GF-D8 (cell line): Measurements from ENCODE around the gene SYTL2.

Experiments used
- DNase-seq: peaks from one replicate; lab custom pipeline; 2025; lab: John Stamatoyannopoulos, UW

SYTL2 gene

GRCh38 chr11:85725510-85726258 lies 85.3 kb downstream of the SYTL2 start:
- DNase-seq: no peak

DNA sequence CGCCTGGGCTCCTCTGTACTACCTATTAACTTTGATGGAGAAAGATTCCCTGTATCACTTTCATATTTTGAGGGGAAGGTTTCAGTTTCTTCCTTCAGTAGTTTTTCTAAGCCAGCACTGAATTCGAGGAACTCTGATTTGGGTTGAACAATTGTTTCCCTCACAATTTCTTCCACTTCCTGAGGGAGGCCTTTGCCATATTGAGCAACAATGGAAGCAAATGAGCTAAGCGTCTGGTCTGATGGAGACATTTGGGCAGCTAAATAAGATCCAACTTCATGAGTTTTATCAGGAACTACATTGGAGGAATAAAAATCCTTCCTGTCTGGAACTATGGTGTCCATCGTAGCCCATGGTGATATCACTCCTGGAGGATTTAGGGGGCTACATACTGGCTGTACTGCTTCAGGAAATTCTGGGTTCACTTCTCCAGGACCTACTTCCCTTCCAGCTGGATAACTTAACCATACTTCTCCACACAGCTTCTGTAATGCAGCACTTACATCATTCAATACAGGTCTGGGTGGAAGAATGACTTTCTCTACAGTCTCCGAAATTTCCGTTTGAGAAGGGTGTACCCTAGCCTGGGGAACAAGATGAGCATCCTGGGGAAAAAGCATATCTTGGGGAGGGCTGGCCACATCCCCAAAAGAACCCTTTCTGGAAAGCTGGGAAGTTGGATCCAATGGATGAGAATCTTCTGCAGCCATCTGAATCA lies 86.0 kb downstream of the SYTL2 start:
- DNase-seq: no peak

DNA sequence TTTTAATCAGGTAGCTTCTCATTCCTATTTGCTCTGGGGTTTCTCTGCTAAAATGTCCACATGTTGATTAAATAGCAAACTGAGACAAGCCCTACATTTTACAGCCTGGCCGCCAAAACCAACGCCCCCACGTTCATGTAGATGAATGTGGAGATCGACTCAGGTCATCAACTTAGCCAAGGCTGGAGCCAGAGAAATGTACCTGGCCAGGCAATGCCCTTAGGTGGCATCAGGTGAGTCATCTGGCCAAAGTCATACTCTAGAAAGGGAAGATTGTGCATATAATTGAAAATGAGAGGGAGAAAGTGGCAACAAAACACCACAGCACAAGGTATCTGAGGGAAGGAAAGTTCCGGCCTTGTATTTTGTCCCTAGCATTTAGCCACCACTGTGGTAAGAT lies 87.9 kb downstream of the SYTL2 start:
- DNase-seq: no peak

DNA sequence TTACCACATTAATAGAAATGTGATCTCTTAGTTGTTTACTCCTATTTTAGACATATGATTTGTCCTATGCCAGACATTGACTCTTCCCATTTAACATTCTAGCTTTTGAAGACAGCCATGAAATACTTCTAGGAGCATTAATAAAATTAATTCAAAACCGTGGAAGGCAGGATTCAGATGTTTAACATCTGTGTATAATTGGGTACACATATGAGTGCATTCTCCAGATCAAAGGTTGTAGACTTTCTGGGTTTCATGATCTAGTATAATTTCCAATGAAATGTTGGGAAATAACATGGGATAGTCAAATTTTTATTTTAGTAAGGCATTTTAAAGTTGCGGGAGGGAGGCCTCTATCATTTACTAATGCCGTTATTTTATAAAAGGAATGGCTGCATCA lies 89.8 kb downstream of the SYTL2 start:
- DNase-seq: no peak

GRCh38 chr11:85718991-85719807 lies 91.7 kb downstream of the SYTL2 start:
- DNase-seq: no peak

GRCh38 chr11:85718126-85718943 lies 92.6 kb downstream of the SYTL2 start:
- no peak for DNase-seq

DNA sequence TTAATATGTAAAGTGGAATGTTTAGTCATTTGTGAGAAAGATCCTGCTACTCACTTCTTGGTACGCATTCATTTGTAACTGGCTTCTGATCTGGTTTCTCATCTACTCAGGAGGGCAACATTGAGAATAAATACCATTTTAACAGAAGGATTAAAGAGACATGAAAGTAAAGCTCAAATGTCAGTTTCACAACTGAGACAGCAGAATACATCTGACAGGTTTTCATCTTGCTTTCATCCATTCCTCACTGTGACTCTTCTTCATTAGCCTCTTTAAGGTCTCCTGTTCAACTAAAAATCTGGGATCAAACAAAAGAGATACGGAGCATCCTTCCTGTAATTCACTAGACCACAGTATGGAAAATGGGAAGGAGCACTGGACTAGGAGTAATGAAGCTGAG lies 93.5 kb downstream of the SYTL2 start:
- no peak for DNase-seq

- DNase-seq: no peak
Measured at GRCh38 chr11:85712953-85713352, 98.0 kb downstream of the SYTL2 start.

DNA sequence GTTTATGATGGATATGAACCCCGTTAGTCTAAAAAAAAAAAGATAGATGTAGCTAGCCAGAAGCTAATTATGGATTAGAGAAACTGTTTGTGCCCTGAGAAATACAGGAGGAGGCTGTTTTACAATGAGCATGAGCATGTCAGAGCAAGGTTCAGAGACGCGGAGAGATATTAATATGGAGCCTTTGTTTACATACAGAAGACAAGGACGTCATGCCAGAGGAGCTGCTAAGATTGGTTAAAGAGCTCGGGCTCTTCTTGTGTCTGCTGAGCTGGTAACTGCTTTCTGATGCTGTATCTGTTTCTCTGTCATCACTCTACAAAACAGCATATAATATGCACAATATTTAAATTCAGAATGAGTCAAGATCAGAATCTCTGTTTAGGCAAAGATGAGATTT lies 100.0 kb downstream of the SYTL2 start:
- DNase-seq: no peak

GRCh38 chr11:85709941-85710702 lies 100.8 kb downstream of the SYTL2 start:
- no peak for DNase-seq

DNA sequence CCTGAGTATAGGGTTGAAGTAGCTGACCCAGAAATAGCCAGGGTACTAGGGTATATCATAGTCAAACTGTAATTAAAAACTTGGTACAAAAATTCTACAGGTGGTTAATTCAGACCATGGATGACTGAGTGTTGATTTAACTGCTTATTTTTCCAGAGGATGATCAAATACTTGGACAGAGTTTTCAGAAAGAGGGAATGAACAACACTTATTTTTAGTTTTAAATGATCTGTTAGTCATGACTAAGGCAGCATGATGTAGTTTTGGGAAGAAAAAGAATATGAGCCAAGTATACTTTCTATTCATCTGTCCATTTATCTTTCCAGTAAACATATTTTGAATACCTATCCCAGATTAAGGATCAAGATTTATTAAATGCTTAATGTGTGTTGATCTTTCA lies 105.1 kb downstream of the SYTL2 start:
- no peak for DNase-seq

DNA sequence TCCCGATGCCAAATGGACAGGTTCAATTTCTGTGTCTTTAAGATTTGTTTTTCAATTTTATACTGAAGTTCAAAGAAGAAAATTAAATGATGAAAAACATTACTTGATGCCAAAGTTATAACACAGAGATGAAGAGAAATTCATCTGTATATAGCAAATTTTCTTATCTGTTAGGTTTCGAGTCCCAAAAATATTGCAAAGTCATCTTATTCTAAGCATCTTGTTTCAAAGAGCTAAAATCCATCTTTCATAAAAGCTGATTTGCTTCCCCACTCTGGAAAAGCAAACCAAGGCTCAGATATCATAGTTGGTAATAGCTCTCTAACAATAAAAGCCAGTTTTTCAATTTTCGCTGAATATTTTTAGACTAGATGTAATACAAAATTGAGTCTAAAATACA lies 106.0 kb downstream of the SYTL2 start:
- DNase-seq: no peak

DNA sequence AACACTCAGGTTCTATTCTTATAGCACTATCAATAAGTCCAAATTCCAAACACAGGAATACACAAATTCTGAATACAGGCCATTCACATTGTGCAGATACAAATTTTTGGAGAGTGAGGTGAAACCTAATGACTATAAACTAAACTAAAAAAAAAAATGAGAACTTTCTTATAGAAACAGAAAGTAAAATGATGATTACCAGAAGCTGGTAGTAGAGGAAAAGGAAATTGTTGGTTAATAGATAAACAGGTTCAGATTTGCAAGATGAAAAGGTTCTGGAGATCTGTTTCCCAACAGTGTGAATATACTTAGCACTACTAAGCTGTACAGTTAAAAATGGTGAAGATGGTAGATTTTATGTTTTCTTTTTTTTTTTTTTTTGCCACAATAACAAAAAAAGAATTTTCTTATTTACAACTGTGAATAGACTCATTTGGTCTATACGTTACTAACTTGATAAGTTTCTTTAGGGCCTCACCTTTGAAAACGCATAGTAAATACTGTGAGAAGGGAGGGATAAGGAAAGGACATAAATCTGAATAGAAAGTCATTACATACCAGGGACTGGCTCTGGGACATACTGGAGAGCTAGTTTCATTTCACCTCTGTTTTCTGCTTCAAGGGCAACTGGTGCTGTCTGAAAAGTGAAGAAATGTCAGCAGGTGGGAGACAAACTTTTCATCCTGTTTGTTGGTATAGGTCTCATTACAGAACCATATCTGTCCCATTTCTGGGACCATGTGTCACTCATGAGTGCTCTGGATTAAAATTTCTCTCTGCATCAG lies 110.8 kb downstream of the SYTL2 start:
- DNase-seq: no peak

- DNase-seq: no peak
Measured at GRCh38 chr11:85698195-85698594, 112.7 kb downstream of the SYTL2 start.

- DNase-seq: no peak
Measured at GRCh38 chr11:85697747-85698146, 113.2 kb downstream of the SYTL2 start.

- no peak for DNase-seq
Measured at GRCh38 chr11:85695546-85695945, 115.4 kb downstream of the SYTL2 start.

GRCh38 chr11:85694385-85694980 lies 116.5 kb downstream of the SYTL2 start:
- DNase-seq: no peak

- DNase-seq: no peak
Measured at GRCh38 chr11:85685820-85686459, 125.0 kb downstream of the SYTL2 start, which contains the start of gene CCDC89. TSS of gene CCDC89 (minus strand) at chr11:85686195. CDS start at chr11:85686130, 65 bp downstream.

DNA sequence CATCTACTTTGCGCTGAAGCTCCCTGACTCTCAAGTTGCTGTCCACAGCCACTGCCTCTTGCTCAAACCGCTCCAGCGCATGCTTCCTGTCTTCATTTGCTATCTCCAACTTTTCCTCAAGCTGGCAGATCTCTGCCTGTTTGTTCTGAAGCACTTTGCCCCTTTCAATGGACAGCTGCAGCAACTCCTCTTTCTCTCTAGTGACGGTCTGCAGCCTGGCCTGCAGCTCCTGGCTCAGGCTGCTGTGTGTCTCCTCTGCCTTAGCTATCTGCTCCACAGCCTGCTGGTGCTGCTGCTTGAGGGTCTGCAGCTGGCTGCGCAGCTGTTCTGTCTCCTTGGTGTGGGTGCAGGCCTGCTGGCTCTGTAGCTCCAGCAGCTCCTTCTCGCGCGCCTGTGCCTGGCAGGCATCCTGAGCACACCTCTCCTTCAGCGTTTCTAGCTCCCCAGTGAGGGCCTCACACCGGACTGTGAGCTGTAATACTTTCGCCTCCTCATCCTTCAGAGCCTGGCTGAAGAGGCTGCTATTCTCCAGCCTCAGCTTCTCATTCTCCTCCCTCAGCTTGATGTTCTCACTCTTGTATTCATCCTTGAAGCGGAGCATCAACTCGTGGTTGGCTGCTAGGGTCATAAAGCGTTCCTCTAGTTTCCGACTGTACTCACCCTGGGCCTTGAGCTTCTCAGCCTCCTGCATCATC lies 125.7 kb downstream of the SYTL2 start:
- no peak for DNase-seq
